Measurements from ENCODE around the gene NID2. TPM values are rescaled to one million over a fixed set of nuclear protein-coding genes. Genes with fewer than 3 reads are reported as not detected.

Gene NID2
- polyA plus RNA-seq, 1 of the 3 experiments (the other 2 are of a cell fraction) = 22.7 TPM

DNA sequence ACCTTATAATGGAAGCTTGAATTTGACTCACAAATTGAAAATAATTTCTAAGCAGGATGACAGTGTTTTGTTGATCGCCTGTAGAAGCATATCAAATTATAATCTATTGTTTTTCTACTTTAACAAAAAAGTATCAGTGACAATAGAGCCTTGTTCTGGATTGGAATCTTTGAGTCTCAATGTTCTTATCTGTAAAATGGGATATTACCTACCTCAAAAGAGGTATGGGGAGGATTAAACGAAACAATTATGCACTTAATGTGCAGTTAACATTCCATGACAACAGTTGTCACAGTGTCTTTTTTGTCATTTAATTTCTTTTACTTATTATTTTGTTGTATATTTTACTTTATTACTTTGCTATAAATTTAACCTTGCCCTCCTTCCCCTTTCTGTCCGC lies 78.4 kb downstream of the NID2 start:
- 74% methylated on average over 3 of the region's 3 CpGs for WGBS (ENCODE audit: low lambda C conversion rate)
- peak overlapping the region; percentile 97 to 99 for H3K4me3 ChIP-seq (ENCODE audit: low read depth in 2 of 2, low read length in 1 of 2)
- H3K79me2 ChIP-seq (ENCODE audit: insufficient read depth) = peaks cover 52% of the 10 kb centered on the region
- no peaks in the 10 kb centered on the region for H3K27me3 ChIP-seq (ENCODE audit: insufficient read depth)
- H3K9me3 ChIP-seq = no peaks in the 10 kb centered on the region
- DNase-seq = no peak
- POLR2A ChIA-PET = no interaction called here
- H4K20me1 ChIP-seq (ENCODE audit: insufficient read depth) = no peaks in the 10 kb centered on the region
- no peaks in the 10 kb centered on the region for H3K9me2 ChIP-seq
- no peak overlapping the region for H2AFZ ChIP-seq (ENCODE audit: low read depth)
- CTCF ChIA-PET = interaction anchor here (1.7 to 1.8 kb wide), 2 partner anchors 12 to 210 kb away, joined by 4 to 5 read pairs; no protein-coding TSS in a partner anchor
- H3K4me2 ChIP-seq = peak overlapping the region; percentile 93
- peaks cover 46 to 47% of the 10 kb centered on the region in 2 experiments for H3K36me3 ChIP-seq (replicated peaks in 1 of 2; ENCODE audit: control insufficient read depth in 1 of 2, insufficient read depth in 2 of 2, low read length in 1 of 2)
- peaks cover 3% of the 10 kb centered on the region for H3F3A ChIP-seq (replicated peaks; ENCODE audit: insufficient read depth)
- peak overlapping the region; percentile 96; the same call in 1 of the 2 replicates for H3K9ac ChIP-seq
- peak overlapping the region in 1 of 2 experiments; percentile 69; a peak in 1 of 4 replicates for H3K27ac ChIP-seq (ENCODE audit: low read depth in 2 of 2, low read length in 1 of 2)
- H3K4me1 ChIP-seq (ENCODE audit: control insufficient read depth in 1 of 2, insufficient read depth in 2 of 2, low read depth in 1 of 2, low read length in 1 of 2) = peaks cover 6 to 8% of the 10 kb centered on the region in 2 experiments; a peak in 3 of 4 replicates
- TF ChIP-seq FOXM1 (IDR thresholded peaks at IDR 0.05; ENCODE audit: low read depth) = no peak

DNA sequence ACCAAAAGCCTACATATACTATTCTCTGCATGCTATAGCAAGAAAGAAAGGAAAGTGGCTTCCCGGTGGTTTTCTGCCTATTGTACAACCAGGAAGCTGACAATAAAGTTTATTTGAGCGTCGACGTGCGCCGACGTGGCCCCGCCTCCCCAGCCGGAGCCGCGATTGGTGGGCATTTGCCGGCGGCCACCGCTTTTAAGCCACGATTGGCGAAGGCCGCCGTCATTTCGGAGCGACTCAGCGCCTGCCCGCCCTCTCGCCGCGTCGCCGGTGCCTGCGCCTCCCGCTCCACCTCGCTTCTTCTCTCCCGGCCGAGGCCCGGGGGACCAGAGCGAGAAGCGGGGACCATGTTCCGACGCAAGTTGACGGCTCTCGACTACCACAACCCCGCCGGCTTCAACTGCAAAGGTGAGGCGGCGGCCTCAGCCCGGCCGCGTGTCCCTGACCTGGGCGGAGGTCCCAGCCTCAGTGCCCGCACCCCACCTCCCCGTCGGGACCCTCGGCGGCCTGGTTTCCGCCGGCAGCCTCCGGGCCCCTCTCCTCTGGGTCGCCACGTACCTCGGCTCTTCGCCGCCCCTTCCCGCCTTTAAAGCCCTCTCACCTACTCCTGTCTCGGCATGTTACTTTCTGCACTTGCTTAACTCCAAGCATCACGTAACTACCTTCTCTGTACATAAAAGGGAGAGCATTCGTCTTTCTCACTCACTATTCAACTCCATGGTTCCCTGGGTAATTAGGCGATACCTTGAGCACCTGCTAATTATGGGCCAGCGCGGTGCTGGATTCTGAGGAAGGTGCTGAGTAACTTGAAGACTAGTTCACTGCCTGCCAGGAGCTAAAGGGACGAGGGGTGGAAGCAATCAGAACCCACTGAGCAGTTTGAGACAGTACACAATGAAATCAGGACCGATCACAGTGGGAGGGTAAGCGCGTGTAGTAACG lies 79.3 kb downstream of the NID2 start, which contains the start of gene RTRAF:
RTRAF (plus strand) TSS at position 254 of the 942 bp plus-strand sequence; CDS start at position 348, 94 bp downstream.
- CTCF ChIA-PET = interaction anchor here (2.1 kb wide), 1 partner anchor 10 kb away, joined by 12 read pairs; no protein-coding TSS in a partner anchor
- H3K27me3 ChIP-seq (ENCODE audit: insufficient read depth) = no peaks in the 10 kb centered on the region
- no peaks in the 10 kb centered on the region for H3K9me3 ChIP-seq
- H3K4me1 ChIP-seq (ENCODE audit: control insufficient read depth in 1 of 2, insufficient read depth in 2 of 2, low read depth in 1 of 2, low read length in 1 of 2) = peaks cover 6 to 8% of the 10 kb centered on the region in 2 experiments; a peak in 3 of 4 replicates
- H3K36me3 ChIP-seq (replicated peaks in 1 of 2; ENCODE audit: control insufficient read depth in 1 of 2, insufficient read depth in 2 of 2, low read length in 1 of 2) = peaks cover 38% of the 10 kb centered on the region in 2 experiments
- peak within 1 kb of the TSS; percentile 96 for H3K9ac ChIP-seq
- H3K4me3 ChIP-seq (ENCODE audit: low read depth in 2 of 2, low read length in 1 of 2) = peak within 1 kb of the TSS; percentile 97 to 99
- 3% methylated on average over 22 of the region's 72 CpGs for WGBS (ENCODE audit: low lambda C conversion rate)
- peaks cover 3% of the 10 kb centered on the region for H3F3A ChIP-seq (replicated peaks; ENCODE audit: insufficient read depth)
- H2AFZ ChIP-seq (ENCODE audit: low read depth) = peak within 1 kb of the TSS; percentile 94
- peak within 1 kb of the TSS; percentile 69 to 88 for H3K27ac ChIP-seq (ENCODE audit: low read depth in 2 of 2, low read length in 1 of 2)
- peak; percentile 94 for DNase-seq
- H4K20me1 ChIP-seq (ENCODE audit: insufficient read depth) = no peaks in the 10 kb centered on the region
- peak within 1 kb of the TSS; percentile 93 for H3K4me2 ChIP-seq
- H3K9me2 ChIP-seq = no peaks in the 10 kb centered on the region
- H3K79me2 ChIP-seq (ENCODE audit: insufficient read depth) = peaks cover 45% of the 10 kb centered on the region
- POLR2A ChIA-PET = no interaction called here
- TF ChIP-seq, protein P1, sequence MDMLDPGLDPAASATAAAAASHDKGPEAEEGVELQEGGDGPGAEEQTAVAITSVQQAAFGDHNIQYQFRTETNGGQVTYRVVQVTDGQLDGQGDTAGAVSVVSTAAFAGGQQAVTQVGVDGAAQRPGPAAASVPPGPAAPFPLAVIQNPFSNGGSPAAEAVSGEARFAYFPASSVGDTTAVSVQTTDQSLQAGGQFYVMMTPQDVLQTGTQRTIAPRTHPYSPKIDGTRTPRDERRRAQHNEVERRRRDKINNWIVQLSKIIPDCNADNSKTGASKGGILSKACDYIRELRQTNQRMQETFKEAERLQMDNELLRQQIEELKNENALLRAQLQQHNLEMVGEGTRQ (IDR thresholded peaks at IDR 0.05; ENCODE audit: borderline replicate concordance, low read depth, low read length) = no peak
- TF ChIP-seq, protein P2, sequence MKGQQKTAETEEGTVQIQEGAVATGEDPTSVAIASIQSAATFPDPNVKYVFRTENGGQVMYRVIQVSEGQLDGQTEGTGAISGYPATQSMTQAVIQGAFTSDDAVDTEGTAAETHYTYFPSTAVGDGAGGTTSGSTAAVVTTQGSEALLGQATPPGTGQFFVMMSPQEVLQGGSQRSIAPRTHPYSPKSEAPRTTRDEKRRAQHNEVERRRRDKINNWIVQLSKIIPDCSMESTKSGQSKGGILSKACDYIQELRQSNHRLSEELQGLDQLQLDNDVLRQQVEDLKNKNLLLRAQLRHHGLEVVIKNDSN (IDR thresholded peaks at IDR 0.05; ENCODE audit: borderline replicate concordance, low read depth) = no peak
- no peak for TF ChIP-seq FOXM1 (IDR thresholded peaks at IDR 0.05; ENCODE audit: low read depth)
- no peak for TF ChIP-seq SMC3 (IDR thresholded peaks at IDR 0.05; ENCODE audit: low read depth, low read length)
- peak; percentile 87 for TF ChIP-seq CHD2 (IDR thresholded peaks at IDR 0.05; ENCODE audit: low read length, partially characterized antibody)
- no peak for TF ChIP-seq TEAD4 (IDR thresholded peaks at IDR 0.05; ENCODE audit: borderline replicate concordance, insufficient read depth)
- no peak for TF ChIP-seq RCOR1 (IDR thresholded peaks at IDR 0.05; ENCODE audit: low read length)
- TF ChIP-seq TCF12 (IDR thresholded peaks at IDR 0.05) = no peak
- TF ChIP-seq JUND (IDR thresholded peaks at IDR 0.05) = no peak
- TF ChIP-seq, protein P3, sequence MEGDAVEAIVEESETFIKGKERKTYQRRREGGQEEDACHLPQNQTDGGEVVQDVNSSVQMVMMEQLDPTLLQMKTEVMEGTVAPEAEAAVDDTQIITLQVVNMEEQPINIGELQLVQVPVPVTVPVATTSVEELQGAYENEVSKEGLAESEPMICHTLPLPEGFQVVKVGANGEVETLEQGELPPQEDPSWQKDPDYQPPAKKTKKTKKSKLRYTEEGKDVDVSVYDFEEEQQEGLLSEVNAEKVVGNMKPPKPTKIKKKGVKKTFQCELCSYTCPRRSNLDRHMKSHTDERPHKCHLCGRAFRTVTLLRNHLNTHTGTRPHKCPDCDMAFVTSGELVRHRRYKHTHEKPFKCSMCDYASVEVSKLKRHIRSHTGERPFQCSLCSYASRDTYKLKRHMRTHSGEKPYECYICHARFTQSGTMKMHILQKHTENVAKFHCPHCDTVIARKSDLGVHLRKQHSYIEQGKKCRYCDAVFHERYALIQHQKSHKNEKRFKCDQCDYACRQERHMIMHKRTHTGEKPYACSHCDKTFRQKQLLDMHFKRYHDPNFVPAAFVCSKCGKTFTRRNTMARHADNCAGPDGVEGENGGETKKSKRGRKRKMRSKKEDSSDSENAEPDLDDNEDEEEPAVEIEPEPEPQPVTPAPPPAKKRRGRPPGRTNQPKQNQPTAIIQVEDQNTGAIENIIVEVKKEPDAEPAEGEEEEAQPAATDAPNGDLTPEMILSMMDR (IDR thresholded peaks at IDR 0.05) = no peak
- TF ChIP-seq RAD21 (IDR thresholded peaks at IDR 0.05; ENCODE audit: low read length) = no peak
- TF ChIP-seq NFIC (IDR thresholded peaks at IDR 0.05; ENCODE audit: borderline replicate concordance) = no peak
- TF ChIP-seq TAF1 (IDR thresholded peaks at IDR 0.05; ENCODE audit: borderline replicate concordance, low read depth, low read length) = no peak; the same call in none of the 2 replicates
- TF ChIP-seq FOSL2 (IDR thresholded peaks at IDR 0.05; ENCODE audit: borderline replicate concordance, low read depth) = no peak
- peak; percentile 97 for TF ChIP-seq ELF1 (IDR thresholded peaks at IDR 0.05)
- peak; percentile 82 for TF ChIP-seq MXI1 (IDR thresholded peaks at IDR 0.05; ENCODE audit: low read depth, low read length)
- peak; percentile 87 for TF ChIP-seq POLR2AphosphoS5 (IDR thresholded peaks at IDR 0.05; ENCODE audit: low read depth, low read length)
- TF ChIP-seq FOXJ3 (CRISPR knock-in tag; IDR thresholded peaks at IDR 0.05) = no peak; the same call in 1 of the 2 replicates
- TF ChIP-seq, protein P4, sequence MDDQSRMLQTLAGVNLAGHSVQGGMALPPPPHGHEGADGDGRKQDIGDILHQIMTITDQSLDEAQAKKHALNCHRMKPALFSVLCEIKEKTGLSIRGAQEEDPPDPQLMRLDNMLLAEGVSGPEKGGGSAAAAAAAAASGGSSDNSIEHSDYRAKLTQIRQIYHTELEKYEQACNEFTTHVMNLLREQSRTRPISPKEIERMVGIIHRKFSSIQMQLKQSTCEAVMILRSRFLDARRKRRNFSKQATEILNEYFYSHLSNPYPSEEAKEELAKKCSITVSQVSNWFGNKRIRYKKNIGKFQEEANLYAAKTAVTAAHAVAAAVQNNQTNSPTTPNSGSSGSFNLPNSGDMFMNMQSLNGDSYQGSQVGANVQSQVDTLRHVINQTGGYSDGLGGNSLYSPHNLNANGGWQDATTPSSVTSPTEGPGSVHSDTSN (IDR thresholded peaks at IDR 0.05) = peak; percentile 98
- TF ChIP-seq YY1 (IDR thresholded peaks at IDR 0.05; ENCODE audit: low read depth) = peak; percentile 60; the same call in 1 of the 2 replicates
- TF ChIP-seq, protein P5, sequence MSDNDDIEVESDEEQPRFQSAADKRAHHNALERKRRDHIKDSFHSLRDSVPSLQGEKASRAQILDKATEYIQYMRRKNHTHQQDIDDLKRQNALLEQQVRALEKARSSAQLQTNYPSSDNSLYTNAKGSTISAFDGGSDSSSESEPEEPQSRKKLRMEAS (IDR thresholded peaks at IDR 0.05; ENCODE audit: low read depth) = peak; percentile 66; the same call in 1 of the 2 replicates
- 0 out of 2 replicates have a peak, but pooled peaks have one; percentile 47 for TF ChIP-seq RFX5 (IDR thresholded peaks at IDR 0.05; ENCODE audit: low read length)

Data from SK-N-SH (cell line).